Measurements from ENCODE around the gene ARIH2. TPM values are rescaled to one million over a fixed set of nuclear protein-coding genes. Genes with fewer than 3 reads are reported as not detected.

The ARIH2 gene
- total and polyA plus RNA-seq, 2 experiments from 2014 or later: 76.4 to 118 TPM

- no peak for TF ChIP-seq ZNF331 (CRISPR knock-in tag; IDR thresholded peaks at IDR 0.05; ENCODE audit: low read depth)
- TF ChIP-seq EZH2 (IDR thresholded peaks at IDR 0.05; ENCODE audit: low read depth, unreplicated experiment): no peak
- peak; percentile 96 for TF ChIP-seq CREB1 (CRISPR knock-in tag; IDR thresholded peaks at IDR 0.05; ENCODE audit: low read depth)
- no peak for TF ChIP-seq ZNF114 (CRISPR knock-in tag; IDR thresholded peaks at IDR 0.05)
- no peak for TF ChIP-seq NANOG (IDR thresholded peaks at IDR 0.05; ENCODE audit: borderline replicate concordance)
- TF ChIP-seq, protein P1, sequence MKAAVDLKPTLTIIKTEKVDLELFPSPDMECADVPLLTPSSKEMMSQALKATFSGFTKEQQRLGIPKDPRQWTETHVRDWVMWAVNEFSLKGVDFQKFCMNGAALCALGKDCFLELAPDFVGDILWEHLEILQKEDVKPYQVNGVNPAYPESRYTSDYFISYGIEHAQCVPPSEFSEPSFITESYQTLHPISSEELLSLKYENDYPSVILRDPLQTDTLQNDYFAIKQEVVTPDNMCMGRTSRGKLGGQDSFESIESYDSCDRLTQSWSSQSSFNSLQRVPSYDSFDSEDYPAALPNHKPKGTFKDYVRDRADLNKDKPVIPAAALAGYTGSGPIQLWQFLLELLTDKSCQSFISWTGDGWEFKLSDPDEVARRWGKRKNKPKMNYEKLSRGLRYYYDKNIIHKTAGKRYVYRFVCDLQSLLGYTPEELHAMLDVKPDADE (IDR thresholded peaks at IDR 0.05): peak; percentile 14; the same call in 1 of the 2 replicates
These were observed 110.3 kb downstream of the ARIH2 start, which contains the start of gene IMPDH2 (continued) for GRCh38 chr3:49028673-49029562.

GRCh38 chr3:49029563-49029884, 110.9 kb downstream of the ARIH2 start:
- Histone ChIP-seq H4K20me1 (replicated peaks; ENCODE audit: insufficient read depth) (peaks cover 15% of the 10 kb centered on the region), H2AFZ (no peak overlapping the region), H3K36me3 (ENCODE audit: insufficient read depth) (peaks cover 48% of the 10 kb centered on the region), H3K27ac (ENCODE audit: low read depth) (peak overlapping the region; percentile 46), H3K9me2 (ENCODE audit: insufficient read depth) (no peaks in the 10 kb centered on the region), H3K4me3 (peak overlapping the region; percentile 93), H3K4me2 (peak overlapping the region; percentile 98), H3K4me1 (ENCODE audit: insufficient read depth) (peaks cover 7% of the 10 kb centered on the region; the same call in 1 of the 2 replicates), H3K79me2 (replicated peaks; ENCODE audit: insufficient read depth) (peaks cover 13% of the 10 kb centered on the region), H3K27me3 (ENCODE audit: insufficient read depth) (no peaks in the 10 kb centered on the region), H3F3A (replicated peaks; ENCODE audit: low read depth) (peaks cover 50% of the 10 kb centered on the region)
- H3K4me1 Mint-ChIP-seq: peaks cover 18% of the 10 kb centered on the region
- no peaks in the 10 kb centered on the region; the same call in 1 of the 3 replicates for H3K9me3 Mint-ChIP-seq
- peak overlapping the region; percentile 94 for H3K4me3 Mint-ChIP-seq
- ATAC-seq (no peak), DNase-seq (ENCODE audit: low spot score) (no peak)
- peaks cover 22% of the 10 kb centered on the region for H3K27me3 Mint-ChIP-seq (ENCODE audit: insufficient read depth, low read depth, poor library complexity)
- H3K36me3 Mint-ChIP-seq (ENCODE audit: low read depth): peaks cover 83% of the 10 kb centered on the region
- TF ChIP-seq POLR2AphosphoS5 (IDR thresholded peaks at IDR 0.05; ENCODE audit: low read depth) (peak; percentile 34), CTCF (conservative IDR thresholded peaks at IDR 0.05; ENCODE audit: low read depth in 2 of 2) (no peak)
- H3K27ac Mint-ChIP-seq: peak overlapping the region; percentile 97

GRCh38 chr3:49030321-49030720, 111.7 kb downstream of the ARIH2 start:
- Histone ChIP-seq H3K4me1 (ENCODE audit: insufficient read depth) (peaks cover 7% of the 10 kb centered on the region; the same call in 1 of the 2 replicates), H3K4me2 (no peak overlapping the region), H3K27ac (ENCODE audit: low read depth) (peak overlapping the region; percentile 46), H3K27me3 (ENCODE audit: insufficient read depth) (no peaks in the 10 kb centered on the region), H3K9me2 (ENCODE audit: insufficient read depth) (no peaks in the 10 kb centered on the region), H2AFZ (no peak overlapping the region), H3K79me2 (replicated peaks; ENCODE audit: insufficient read depth) (peaks cover 13% of the 10 kb centered on the region), H4K20me1 (replicated peaks; ENCODE audit: insufficient read depth) (peaks cover 14% of the 10 kb centered on the region; the same call in 1 of the 2 replicates), H3K4me3 (no peak overlapping the region), H3K36me3 (ENCODE audit: insufficient read depth) (peaks cover 48% of the 10 kb centered on the region), H3F3A (replicated peaks; ENCODE audit: low read depth) (peaks cover 48% of the 10 kb centered on the region)
- Mint-ChIP-seq H3K27me3 (ENCODE audit: insufficient read depth, low read depth, poor library complexity) (peaks cover 22% of the 10 kb centered on the region), H3K4me3 (no peak overlapping the region), H3K9me3 (no peaks in the 10 kb centered on the region; the same call in 1 of the 3 replicates), H3K36me3 (ENCODE audit: low read depth) (peaks cover 83% of the 10 kb centered on the region), H3K27ac (no peak overlapping the region), H3K4me1 (peaks cover 18% of the 10 kb centered on the region)
- DNase-seq (ENCODE audit: low spot score) (no peak), ATAC-seq (no peak)
- no peak for TF ChIP-seq ZNF462 (CRISPR knock-in tag; IDR thresholded peaks at IDR 0.05)
- no peak for TF ChIP-seq STAT1 (IDR thresholded peaks at IDR 0.05; ENCODE audit: unreplicated experiment)
- TF ChIP-seq NANOG (IDR thresholded peaks at IDR 0.05; ENCODE audit: borderline replicate concordance): no peak
- no peak for TF ChIP-seq CREB1 (CRISPR knock-in tag; IDR thresholded peaks at IDR 0.05; ENCODE audit: low read depth)
